CD14-positive monocyte (primary cell): Measurements from ENCODE around the gene CCDC7. TPM values are rescaled to one million over a fixed set of nuclear protein-coding genes. Genes with fewer than 3 reads are reported as not detected.

Experiments used
- DNase-seq, 3 donors: peaks; one replicate each; pipeline ENCODE4 v3.0.0-alpha.2; 2011 to 2022
- H2AFZ ChIP-seq: 2 replicates; pipeline ENCODE4 v1.6.0; 2012; ENCODE audit warnings: mild to moderate bottlenecking, low read depth, low read length, inconsistent platforms; ENCODE audit not compliant: insufficient read depth, poor library complexity, severe bottlenecking
- H3K27ac ChIP-seq, 2 donors: 1 replicate in 1 of 2; 2 replicates in 1 of 2; pipeline ENCODE4 v1.5.1; 2012 to 2013; ENCODE audit warnings: low read length in 2 of 2, control low read depth in 1 of 2, inconsistent platforms in 1 of 2, low read depth in 1 of 2, mild to moderate bottlenecking in 1 of 2
- H3K27me3 ChIP-seq, 2 donors: one replicate each; pipeline versions ENCODE4 v1.6.0 to v1.6.1; 2011 to 2013; ENCODE audit warnings: low read length in 2 of 2; ENCODE audit not compliant: control insufficient read depth in 2 of 2, insufficient read depth in 2 of 2
- H3K36me3 ChIP-seq, 2 donors: replicated peaks in 1 of 2; 1 replicate in 1 of 2; 2 replicates in 1 of 2; pipeline versions ENCODE4 v1.5.1 to v1.6.1; 2012 to 2013; ENCODE audit warnings: low read length in 2 of 2, control low read depth in 1 of 2, inconsistent platforms in 1 of 2, mild to moderate bottlenecking in 1 of 2; ENCODE audit not compliant: insufficient read depth in 2 of 2, control insufficient read depth in 1 of 2
- H3K4me1 ChIP-seq, 2 donors: 1 replicate in 1 of 2; 2 replicates in 1 of 2; pipeline versions ENCODE4 v1.5.1 to v1.6.1; 2012 to 2013; ENCODE audit warnings: low read length in 2 of 2, control low read depth in 1 of 2, inconsistent platforms in 1 of 2, mild to moderate bottlenecking in 1 of 2, moderate library complexity in 1 of 2; ENCODE audit not compliant: insufficient read depth in 2 of 2, control insufficient read depth in 1 of 2
- H3K4me2 ChIP-seq: replicated peaks from 2 replicates; pipeline ENCODE3; 2012; ENCODE audit warnings: low read length, moderate library complexity, mild to moderate bottlenecking; ENCODE audit not compliant: poor library complexity, severe bottlenecking; ENCODE audit errors: extremely low read depth
- H3K4me3 ChIP-seq, 3 experiments: fragments of 200-600 bp in 1 of 3; sonication (generic) in 1 of 3; replicated peaks in 1 of 3; 1 replicate in 2 of 3; 2 replicates in 1 of 3; pipeline ENCODE4 v1.5.1; 2011 to 2013; ENCODE audit warnings: low read length in 3 of 3, mild to moderate bottlenecking in 3 of 3, control low read depth in 2 of 3, low read depth in 2 of 3, inconsistent platforms in 1 of 3, moderate library complexity in 1 of 3
- H3K79me2 ChIP-seq: 2 replicates; pipeline ENCODE4 v1.6.0; 2012; ENCODE audit warnings: mild to moderate bottlenecking, control low read depth, inconsistent platforms, low read length, moderate library complexity; ENCODE audit not compliant: insufficient read depth
- H3K9ac ChIP-seq: 2 replicates; pipeline ENCODE4 v1.6.0; 2017; ENCODE audit warnings: low read length, mild to moderate bottlenecking; ENCODE audit not compliant: insufficient read depth, poor library complexity, severe bottlenecking
- H3K9me3 ChIP-seq, 2 donors: replicated peaks in 1 of 2; 1 replicate in 1 of 2; 2 replicates in 1 of 2; pipeline versions ENCODE4 v1.5.1 to v1.6.1; 2012 to 2013; ENCODE audit warnings: low read length in 2 of 2, control low read depth in 1 of 2; ENCODE audit not compliant: control insufficient read depth in 1 of 2, insufficient read depth in 1 of 2
- H4K20me1 ChIP-seq: 2 replicates; pipeline ENCODE4 v1.6.0; 2012; ENCODE audit warnings: mild to moderate bottlenecking, low read length, control low read depth, moderate library complexity; ENCODE audit not compliant: insufficient read depth
- H3K27ac Mint-ChIP-seq, 7 donors: one replicate each; pipeline ENCODE4 v1.8.0; 2020; ENCODE audit warnings: mild to moderate bottlenecking in 7 of 7, mixed read lengths in 7 of 7, moderate library complexity in 6 of 7, inconsistent platforms in 2 of 7
- H3K27me3 Mint-ChIP-seq, 3 donors: one replicate each; pipeline ENCODE4 v1.8.0; 2021 to 2022; ENCODE audit warnings: low read depth in 3 of 3, mild to moderate bottlenecking in 3 of 3, mixed read lengths in 3 of 3, moderate library complexity in 3 of 3, inconsistent platforms in 1 of 3
- H3K36me3 Mint-ChIP-seq, 2 donors: one replicate each; pipeline ENCODE4 v1.8.0; 2020; ENCODE audit warnings: mixed read lengths in 2 of 2, inconsistent platforms in 1 of 2, mild to moderate bottlenecking in 1 of 2
- H3K4me1 Mint-ChIP-seq: one replicate; pipeline ENCODE4 v1.8.0; 2020; ENCODE audit warnings: mild to moderate bottlenecking, mixed read lengths
- H3K4me3 Mint-ChIP-seq, 2 donors: one replicate each; pipeline ENCODE4 v1.8.0; 2020; ENCODE audit warnings: mild to moderate bottlenecking in 2 of 2, mixed read lengths in 2 of 2, moderate library complexity in 1 of 2
- H3K9me3 Mint-ChIP-seq, 7 donors: one replicate each; pipeline ENCODE4 v1.8.0; 2020 to 2022; ENCODE audit warnings: mixed read lengths in 7 of 7, mild to moderate bottlenecking in 6 of 7, moderate library complexity in 6 of 7, inconsistent platforms in 2 of 7
- WGBS: methylation state at CpG from one replicate; pipeline ENCODE4 v1.1.5; 2013; ENCODE audit warnings: missing lambda C conversion rate; ENCODE audit not compliant: insufficient coverage; 5-methylcytosine and 5-hydroxymethylcytosine counted together
- intact Hi-C, 2 donors: fragments of 100-400 bp; cut with micrococcal nuclease; formaldehyde crosslinking; loops; one replicate each; pipeline versions ENCODE4 v1.15.0 to v1.15.1; 2023
- polyA plus RNA-seq, 3 donors: library from polyadenylated mRNA; depleted of rRNA in 1 of 3; unstranded in 2 of 3; stranded (reverse) in 1 of 3; fragments of 300-500 nt in 2 of 3; fragments of >200 nt in 1 of 3; fragmentation: Illumina TruSeq in 2 of 3; gene quantifications; 1 replicate in 2 of 3; 2 replicates in 1 of 3; pipeline ENCODE4 v1.2.3, GENCODE V29; 2012 to 2021
- TF ChIP-seq, protein P1 (sequence below): fragments of 200-600 bp; IDR thresholded peaks from one replicate; pipeline ENCODE4 v1.8.0; 2022; ENCODE audit warnings: antibody characterized with exemption, mild to moderate bottlenecking

The CCDC7 gene
- polyA plus RNA-seq, 3 donors: 1.3 to 2.3 (median 2.0) TPM

DNA sequence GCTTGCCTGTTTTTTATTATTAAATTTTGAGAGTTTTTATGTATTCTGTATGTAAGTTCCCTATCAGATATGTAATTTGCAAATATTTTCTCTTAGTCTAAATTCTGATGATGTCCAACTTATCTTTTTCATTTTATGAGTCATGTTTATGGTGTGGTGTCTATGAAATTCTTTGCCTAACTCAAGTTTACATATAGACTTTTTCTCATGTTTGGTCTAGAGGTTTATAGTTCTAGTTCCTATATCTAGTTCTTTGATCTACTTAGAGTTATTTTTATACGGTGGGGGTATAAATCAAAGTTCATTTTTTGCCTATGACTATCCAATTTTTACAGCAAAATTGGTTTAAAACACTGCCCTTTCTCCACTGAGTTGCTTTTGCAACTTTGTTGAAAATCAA lies 26.3 kb upstream of the CCDC7 start:
- no CpG with 5 or more reads among the region's 1 CpG for WGBS
- Histone ChIP-seq H3K4me3 (no peak overlapping the region), H3K27me3 (no peaks in the 10 kb centered on the region), H3K27ac (no peak overlapping the region), H3K4me2 (no peak overlapping the region), H3K79me2 (no peaks in the 10 kb centered on the region), H4K20me1 (no peaks in the 10 kb centered on the region), H3K9ac (no peak overlapping the region), H3K36me3 (no peaks in the 10 kb centered on the region), H3K4me1 (no peaks in the 10 kb centered on the region), H2AFZ (no peak overlapping the region), H3K9me3 (peaks cover 0 to 6% of the 10 kb centered on the region in 2 donors)
- Mint-ChIP-seq H3K36me3 (no peaks in the 10 kb centered on the region), H3K27ac (no peak overlapping the region), H3K4me1 (no peaks in the 10 kb centered on the region), H3K4me3 (no peak overlapping the region), H3K9me3 (peaks cover 7 to 21% (median 16%) of the 10 kb centered on the region in 7 donors), H3K27me3 (peaks cover 0 to 4% (median 3%) of the 10 kb centered on the region in 3 donors)
- TF ChIP-seq, protein P1, sequence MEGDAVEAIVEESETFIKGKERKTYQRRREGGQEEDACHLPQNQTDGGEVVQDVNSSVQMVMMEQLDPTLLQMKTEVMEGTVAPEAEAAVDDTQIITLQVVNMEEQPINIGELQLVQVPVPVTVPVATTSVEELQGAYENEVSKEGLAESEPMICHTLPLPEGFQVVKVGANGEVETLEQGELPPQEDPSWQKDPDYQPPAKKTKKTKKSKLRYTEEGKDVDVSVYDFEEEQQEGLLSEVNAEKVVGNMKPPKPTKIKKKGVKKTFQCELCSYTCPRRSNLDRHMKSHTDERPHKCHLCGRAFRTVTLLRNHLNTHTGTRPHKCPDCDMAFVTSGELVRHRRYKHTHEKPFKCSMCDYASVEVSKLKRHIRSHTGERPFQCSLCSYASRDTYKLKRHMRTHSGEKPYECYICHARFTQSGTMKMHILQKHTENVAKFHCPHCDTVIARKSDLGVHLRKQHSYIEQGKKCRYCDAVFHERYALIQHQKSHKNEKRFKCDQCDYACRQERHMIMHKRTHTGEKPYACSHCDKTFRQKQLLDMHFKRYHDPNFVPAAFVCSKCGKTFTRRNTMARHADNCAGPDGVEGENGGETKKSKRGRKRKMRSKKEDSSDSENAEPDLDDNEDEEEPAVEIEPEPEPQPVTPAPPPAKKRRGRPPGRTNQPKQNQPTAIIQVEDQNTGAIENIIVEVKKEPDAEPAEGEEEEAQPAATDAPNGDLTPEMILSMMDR: no peak
- intact Hi-C loops: no loop called here
- DNase-seq: no peak

DNA sequence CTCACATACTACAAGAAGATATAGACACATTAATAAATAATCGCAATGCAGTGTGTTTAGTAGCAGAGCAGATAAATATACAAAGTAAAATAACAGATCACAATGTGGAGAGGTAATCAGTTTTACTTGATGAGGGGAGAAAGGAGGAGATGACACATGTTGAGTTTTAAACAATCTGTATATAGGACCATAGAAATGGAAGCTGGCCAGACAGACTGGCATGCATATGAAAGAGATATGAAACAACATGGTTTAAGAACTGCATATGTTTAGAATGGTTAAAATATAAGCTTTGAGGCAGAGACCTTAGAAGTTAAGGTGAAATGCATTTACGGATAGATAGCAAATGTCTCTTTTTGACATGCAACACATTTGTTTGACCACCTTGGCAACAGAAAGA lies 19.8 kb upstream of the CCDC7 start:
- Histone ChIP-seq H3K4me2 (no peak overlapping the region), H3K79me2 (no peaks in the 10 kb centered on the region), H3K27ac (no peak overlapping the region), H3K4me3 (no peak overlapping the region), H3K27me3 (no peaks in the 10 kb centered on the region), H2AFZ (no peak overlapping the region), H3K9ac (no peak overlapping the region), H4K20me1 (no peaks in the 10 kb centered on the region), H3K36me3 (no peaks in the 10 kb centered on the region), H3K9me3 (peaks cover 0 to 6% of the 10 kb centered on the region in 2 donors), H3K4me1 (no peaks in the 10 kb centered on the region)
- Mint-ChIP-seq H3K4me3 (no peak overlapping the region), H3K27me3 (peaks cover 0 to 2% (median 0%) of the 10 kb centered on the region in 3 donors), H3K4me1 (no peaks in the 10 kb centered on the region), H3K36me3 (no peaks in the 10 kb centered on the region), H3K27ac (no peak overlapping the region), H3K9me3 (peaks cover 8 to 27% (median 19%) of the 10 kb centered on the region in 7 donors)
- no CpG with 5 or more reads among the region's 2 CpGs for WGBS
- DNase-seq: no peak
- intact Hi-C loops: no loop called here
- TF ChIP-seq, protein P1: no peak
